ENCODE results near the gene ZFYVE26. TPM values are rescaled to one million over a fixed set of nuclear protein-coding genes. Genes with fewer than 3 reads are reported as not detected.

The ZFYVE26 gene
- total RNA-seq, 1 experiment from 2014 or later, result 13.2 TPM

GRCh38 chr14:67757175-67757574, 59.2 kb downstream of the ZFYVE26 start (continued):
- TF ChIP-seq, protein P1, sequence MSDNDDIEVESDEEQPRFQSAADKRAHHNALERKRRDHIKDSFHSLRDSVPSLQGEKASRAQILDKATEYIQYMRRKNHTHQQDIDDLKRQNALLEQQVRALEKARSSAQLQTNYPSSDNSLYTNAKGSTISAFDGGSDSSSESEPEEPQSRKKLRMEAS (IDR thresholded peaks at IDR 0.05), result no peak
- TF ChIP-seq EZH2phosphoT487 (IDR thresholded peaks at IDR 0.05; ENCODE audit: borderline replicate concordance), result no peak
- TF ChIP-seq EZH2 (IDR thresholded peaks at IDR 0.05), result no peak

- intact Hi-C loops (cut with micrococcal nuclease), result no loop called here
- no peak overlapping the region for H3K9ac ChIP-seq (ENCODE audit: low read length)
- no peak overlapping the region for H3K4me3 ChIP-seq (replicated peaks in 1 of 2; ENCODE audit: low read depth in 1 of 2, low read length in 2 of 2)
- DNase-seq (ENCODE audit: low read depth, low spot score) (no peak), ATAC-seq (no peak)
- no TSS peak for BruUV-seq (replicated peaks)
- TF ChIP-seq SIN3A (IDR thresholded peaks at IDR 0.05; ENCODE audit: low read depth) (no peak), POLR2A (IDR thresholded peaks at IDR 0.05; ENCODE audit: borderline replicate concordance, extremely low read depth, insufficient read depth, insufficient read length) (no peak), REST (IDR thresholded peaks at IDR 0.05; ENCODE audit: low read depth) (no peak), ELF1 (IDR thresholded peaks at IDR 0.05; ENCODE audit: borderline replicate concordance, low read depth) (no peak), RAD21 (IDR thresholded peaks at IDR 0.05; ENCODE audit: low read depth) (no peak), EGR1 (IDR thresholded peaks at IDR 0.05; ENCODE audit: low read depth) (no peak), CBX3 (IDR thresholded peaks at IDR 0.05; ENCODE audit: low read depth) (no peak), CEBPB (IDR thresholded peaks at IDR 0.05; ENCODE audit: low read depth) (no peak), EZH2 (IDR thresholded peaks at IDR 0.05) (no peak), TCF7L2 (IDR thresholded peaks at IDR 0.05; ENCODE audit: borderline replicate concordance, extremely low read depth, insufficient read depth, insufficient read length) (no peak), ZNF274 (IDR thresholded peaks at IDR 0.05; ENCODE audit: low read depth, low read length) (no peak), EZH2phosphoT487 (IDR thresholded peaks at IDR 0.05; ENCODE audit: borderline replicate concordance) (no peak), SP1 (IDR thresholded peaks at IDR 0.05; ENCODE audit: low read depth) (no peak), YY1 (IDR thresholded peaks at IDR 0.05; ENCODE audit: extremely low read depth, insufficient replicate concordance, low read depth, low read length) (no peak), FOSL1 (IDR thresholded peaks at IDR 0.05; ENCODE audit: low read depth) (no peak), SRF (IDR thresholded peaks at IDR 0.05; ENCODE audit: low read depth) (no peak)
- TF ChIP-seq, protein P2, sequence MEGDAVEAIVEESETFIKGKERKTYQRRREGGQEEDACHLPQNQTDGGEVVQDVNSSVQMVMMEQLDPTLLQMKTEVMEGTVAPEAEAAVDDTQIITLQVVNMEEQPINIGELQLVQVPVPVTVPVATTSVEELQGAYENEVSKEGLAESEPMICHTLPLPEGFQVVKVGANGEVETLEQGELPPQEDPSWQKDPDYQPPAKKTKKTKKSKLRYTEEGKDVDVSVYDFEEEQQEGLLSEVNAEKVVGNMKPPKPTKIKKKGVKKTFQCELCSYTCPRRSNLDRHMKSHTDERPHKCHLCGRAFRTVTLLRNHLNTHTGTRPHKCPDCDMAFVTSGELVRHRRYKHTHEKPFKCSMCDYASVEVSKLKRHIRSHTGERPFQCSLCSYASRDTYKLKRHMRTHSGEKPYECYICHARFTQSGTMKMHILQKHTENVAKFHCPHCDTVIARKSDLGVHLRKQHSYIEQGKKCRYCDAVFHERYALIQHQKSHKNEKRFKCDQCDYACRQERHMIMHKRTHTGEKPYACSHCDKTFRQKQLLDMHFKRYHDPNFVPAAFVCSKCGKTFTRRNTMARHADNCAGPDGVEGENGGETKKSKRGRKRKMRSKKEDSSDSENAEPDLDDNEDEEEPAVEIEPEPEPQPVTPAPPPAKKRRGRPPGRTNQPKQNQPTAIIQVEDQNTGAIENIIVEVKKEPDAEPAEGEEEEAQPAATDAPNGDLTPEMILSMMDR (IDR thresholded peaks at IDR 0.05 in 2 of 3, conservative IDR thresholded peaks at IDR 0.05 in 1 of 3; ENCODE audit: borderline replicate concordance in 1 of 3, insufficient read depth in 1 of 3, low read depth in 2 of 3, low read length in 2 of 3), result no peak
- TF ChIP-seq, protein P3, sequence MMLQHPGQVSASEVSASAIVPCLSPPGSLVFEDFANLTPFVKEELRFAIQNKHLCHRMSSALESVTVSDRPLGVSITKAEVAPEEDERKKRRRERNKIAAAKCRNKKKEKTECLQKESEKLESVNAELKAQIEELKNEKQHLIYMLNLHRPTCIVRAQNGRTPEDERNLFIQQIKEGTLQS (IDR thresholded peaks at IDR 0.05), result no peak
- TF ChIP-seq, protein P1 (IDR thresholded peaks at IDR 0.05), result no peak
- no peaks in the 10 kb centered on the region for H3K79me2 ChIP-seq (ENCODE audit: insufficient read depth, low read length)
- ChIA-PET POLR2A (no interaction called here), RAD21 (ENCODE audit: low non-redundant PET in 1 of 2, low total read pairs in 2 of 2, uncharacterized antibody in 2 of 2, unreplicated experiment in 2 of 2) (interaction anchor here in 1 of 2 experiments (0.5 kb wide), 1 partner anchor 11 kb away, joined by 3 read pairs; no protein-coding TSS in a partner anchor), CTCF (no interaction called here)
- H2AFZ ChIP-seq (ENCODE audit: low read depth, low read length, poor library complexity, severe bottlenecking), result no peak overlapping the region
- H3K36me3 ChIP-seq (ENCODE audit: control insufficient read depth in 1 of 2, insufficient read depth in 2 of 2, low read length in 2 of 2), result peaks cover 3 to 6% of the 10 kb centered on the region in 2 experiments; a peak in 1 of 4 replicates
- no peaks in the 10 kb centered on the region for H3K27me3 ChIP-seq (ENCODE audit: insufficient read depth, low read length)
- no peaks in the 10 kb centered on the region for H3K9me2 ChIP-seq (ENCODE audit: insufficient read depth)
- no peaks in the 10 kb centered on the region for H4K20me1 ChIP-seq (ENCODE audit: insufficient read depth)
- no peak overlapping the region for H3K27ac ChIP-seq (ENCODE audit: low read depth, low read length)
- no peaks in the 10 kb centered on the region for H3K9me3 ChIP-seq (ENCODE audit: control insufficient read depth in 1 of 2, insufficient read depth in 1 of 2, low read depth in 1 of 2, low read length in 2 of 2)
- no peaks in the 10 kb centered on the region for H3K4me1 ChIP-seq (ENCODE audit: control insufficient read depth in 1 of 2, insufficient read depth in 2 of 2, low read length in 2 of 2)
- H3K4me2 ChIP-seq (ENCODE audit: low read length), result no peak overlapping the region
Measured at GRCh38 chr14:67756496-67756895, 59.9 kb downstream of the ZFYVE26 start.
